Astrocyte (in vitro differentiated cells and primary cell): Measurements from ENCODE around the gene DDX31.
A peak's percentile ranks its signal among the peaks of the same experiment; 100 is the strongest.

Experiments
- CTCF ChIP-seq: IDR thresholded peaks from 2 replicates; pipeline ENCODE4 v1.5.1; 2011; ENCODE audit warnings: low read depth, mild to moderate bottlenecking, inconsistent platforms, low read length, moderate library complexity; ENCODE audit not compliant: insufficient read depth
- EZH2 ChIP-seq: IDR thresholded peaks from 2 replicates; pipeline ENCODE4 v1.6.1; 2012; ENCODE audit warnings: mild to moderate bottlenecking, low read length, inconsistent platforms; ENCODE audit not compliant: insufficient read depth

DNA sequence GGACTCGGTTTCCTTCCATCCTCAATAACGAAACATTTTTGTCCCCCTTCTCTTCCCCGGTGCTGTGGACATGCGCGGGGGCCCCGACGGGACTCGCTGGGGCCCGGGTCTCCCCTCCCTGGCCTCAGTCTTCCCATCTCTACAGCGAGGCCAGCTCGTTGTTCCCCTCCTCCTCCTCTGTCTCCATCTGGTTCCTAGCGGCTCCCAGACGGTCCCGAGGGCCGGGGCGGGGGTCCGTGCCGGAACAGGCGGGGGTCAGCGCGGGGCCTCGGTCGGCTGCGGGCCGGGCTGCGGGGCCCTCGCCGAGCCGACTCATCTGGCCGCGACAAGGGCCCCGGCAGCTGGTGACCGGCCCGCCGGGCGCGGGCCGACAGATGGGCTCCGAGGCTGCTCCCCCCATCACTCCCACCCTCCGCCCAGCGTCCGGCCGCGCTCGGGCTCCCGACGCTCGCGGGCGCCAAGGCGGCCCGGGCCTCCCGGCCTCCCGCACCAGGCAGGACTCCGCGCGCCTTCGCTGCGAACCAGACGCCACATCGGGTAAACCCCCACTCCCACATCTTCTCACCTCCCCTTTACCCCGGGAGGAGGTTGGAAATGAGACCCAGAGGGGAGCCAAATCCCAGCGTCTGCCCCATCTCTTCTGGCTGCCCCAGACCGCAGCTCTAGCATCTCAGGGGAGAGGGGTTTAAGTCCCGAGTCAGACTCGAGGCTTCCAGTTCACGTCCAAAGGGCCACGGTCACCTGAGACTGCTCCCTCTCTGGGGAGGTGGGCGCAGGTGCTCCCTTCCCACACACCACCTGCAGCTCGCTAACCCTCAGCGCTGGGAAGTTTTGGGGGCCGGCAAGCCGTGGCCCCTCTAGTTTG lies 79.2 kb downstream of the DDX31 start:
- TF ChIP-seq CTCF (no peak), EZH2 (peak; percentile 100)
